CD8-positive, alpha-beta memory T cell (primary cell): ENCODE data around the gene LRRC74B. TPM values are rescaled to one million over a fixed set of nuclear protein-coding genes. Genes with fewer than 3 reads are reported as not detected.
"Not testable (repeated sequence)": the region's sequence is repeated elsewhere in the genome, so short reads cannot be mapped to it uniquely, and the experiment has no call there.

ENCODE experiments used
- CTCF ChIA-PET: fragments of 350-600 bp; sonication (Branson Sonifier 250); formaldehyde crosslinking; loops from one replicate; lab custom pipeline; 2021; ENCODE audit warnings: antibody characterized with exemption; lab: Charles Lee
- POLR2A ChIA-PET: fragments of 350-600 bp; sonication (Branson Sonifier 250); formaldehyde crosslinking; loops from one replicate; lab custom pipeline; 2021; ENCODE audit warnings: antibody characterized with exemption; lab: Charles Lee
- DNase-seq, 5 donors: peaks; one replicate each; pipeline versions ENCODE4 v3.0.0 to v3.0.0-alpha.2; 2020 to 2022; ENCODE audit warnings: mixed read lengths in 1 of 5
- H3K27ac ChIP-seq: one replicate; pipeline ENCODE4 v1.7.0; 2013; ENCODE audit warnings: low read depth, mild to moderate bottlenecking, low read length, moderate library complexity
- H3K27me3 ChIP-seq: 2 replicates; pipeline ENCODE4 v1.7.0; 2013; ENCODE audit warnings: low read length, mild to moderate bottlenecking; ENCODE audit not compliant: insufficient read depth, poor library complexity, severe bottlenecking
- H3K36me3 ChIP-seq: 2 replicates; pipeline ENCODE4 v1.7.0; 2013; ENCODE audit warnings: mild to moderate bottlenecking, low read length, moderate library complexity; ENCODE audit not compliant: insufficient read depth
- H3K4me1 ChIP-seq: 2 replicates; pipeline ENCODE4 v1.7.0; 2013; ENCODE audit warnings: mild to moderate bottlenecking, low read length, moderate library complexity; ENCODE audit not compliant: insufficient read depth
- H3K4me3 ChIP-seq: 2 replicates; pipeline ENCODE4 v1.7.0; 2013; ENCODE audit warnings: mild to moderate bottlenecking, low read length
- H3K9me3 ChIP-seq: 2 replicates; pipeline ENCODE4 v1.7.0; 2013; ENCODE audit warnings: mild to moderate bottlenecking, low read length
- H3K27ac Mint-ChIP-seq, 8 donors: one replicate each; pipeline ENCODE4 v1.8.0; 2020 to 2021; ENCODE audit warnings: mixed read lengths in 8 of 8, mild to moderate bottlenecking in 6 of 8, inconsistent platforms in 3 of 8, moderate library complexity in 3 of 8
- H3K27me3 Mint-ChIP-seq, 2 donors: one replicate each; pipeline ENCODE4 v1.8.0; 2020 to 2021; ENCODE audit warnings: mixed read lengths in 2 of 2, mild to moderate bottlenecking in 1 of 2, moderate library complexity in 1 of 2
- H3K36me3 Mint-ChIP-seq, 3 donors: one replicate each; pipeline ENCODE4 v1.8.0; 2020 to 2021; ENCODE audit warnings: mixed read lengths in 3 of 3, inconsistent platforms in 1 of 3, mild to moderate bottlenecking in 1 of 3
- H3K4me1 Mint-ChIP-seq, 3 donors: one replicate each; pipeline ENCODE4 v1.8.0; 2020 to 2021; ENCODE audit warnings: mixed read lengths in 3 of 3, inconsistent platforms in 1 of 3, mild to moderate bottlenecking in 1 of 3
- H3K4me3 Mint-ChIP-seq, 7 donors: one replicate each; pipeline ENCODE4 v1.8.0; 2020 to 2021; ENCODE audit warnings: mixed read lengths in 7 of 7, mild to moderate bottlenecking in 6 of 7, moderate library complexity in 4 of 7, inconsistent platforms in 2 of 7
- H3K9me3 Mint-ChIP-seq, 5 donors: one replicate each; pipeline ENCODE4 v1.8.0; 2020 to 2022; ENCODE audit warnings: mixed read lengths in 5 of 5, mild to moderate bottlenecking in 3 of 5, moderate library complexity in 2 of 5, inconsistent platforms in 1 of 5
- polyA plus RNA-seq: library from polyadenylated mRNA; unstranded; fragments of 300-500 nt; fragmentation: Illumina TruSeq; gene quantifications from one replicate; pipeline ENCODE4 v1.2.3, GENCODE V29; 2021
- total RNA-seq, 2 experiments: library from RNA; stranded (reverse); gene quantifications; one replicate each; pipeline ENCODE4 v1.2.3, GENCODE V29; 2021

The LRRC74B gene
- total and polyA plus RNA-seq, 3 experiments from 2014 or later = not detected

GRCh38 chr22:21000207-21000986, 45.3 kb upstream of the LRRC74B start:
- ChIA-PET POLR2A (interaction anchor here (1.0 to 1.4 kb wide), 2 partner anchors 18 to 681 kb away, joined by 3 to 6 read pairs; partner anchors contain the start of genes DGCR6L and LZTR1), CTCF (interaction anchor here (1.1 kb wide), 1 partner anchor 18 kb away, joined by 5 read pairs; the partner anchor contains the start of gene LZTR1)
- H3K27ac ChIP-seq = peak overlapping the region; percentile 99
- Mint-ChIP-seq H3K27me3 (peaks cover 0 to 3% of the 10 kb centered on the region in 2 donors), H3K4me3 (peak overlapping the region; percentile 85 to 97 (median 95)), H3K9me3 (no peaks in the 10 kb centered on the region), H3K27ac (peak overlapping the region; percentile 97 to 100 (median 99)), H3K36me3 (peaks cover 0 to 63% (median 0%) of the 10 kb centered on the region in 3 donors), H3K4me1 (peaks cover 22 to 55% (median 23%) of the 10 kb centered on the region in 3 donors)
- H3K4me3 ChIP-seq = peak overlapping the region; percentile 65
- peaks cover 32% of the 10 kb centered on the region for H3K4me1 ChIP-seq
- H3K27me3 ChIP-seq = no peaks in the 10 kb centered on the region
- no peak for DNase-seq
- peaks cover 22% of the 10 kb centered on the region for H3K36me3 ChIP-seq
- no peaks in the 10 kb centered on the region for H3K9me3 ChIP-seq

GRCh38 chr22:21000987-21001600, 44.7 kb upstream of the LRRC74B start:
- CTCF ChIA-PET = interaction anchor here (1.1 to 1.9 kb wide), 2 partner anchors 14 to 19 kb away, joined by 4 to 5 read pairs; partner anchors contain the start of genes LZTR1 and P2RX6
- Mint-ChIP-seq H3K4me1 (peaks cover 22 to 55% (median 23%) of the 10 kb centered on the region in 3 donors), H3K36me3 (peaks cover 0 to 57% (median 0%) of the 10 kb centered on the region in 3 donors), H3K9me3 (no peaks in the 10 kb centered on the region), H3K4me3 (peak overlapping the region; percentile 85 to 97 (median 95)), H3K27ac (peak overlapping the region; percentile 97 to 100 (median 99)), H3K27me3 (peaks cover 0 to 3% of the 10 kb centered on the region in 2 donors)
- H3K4me1 ChIP-seq = peaks cover 32% of the 10 kb centered on the region
- POLR2A ChIA-PET = interaction anchor here (1.0 to 1.4 kb wide), 2 partner anchors 19 to 682 kb away, joined by 3 to 6 read pairs; partner anchors contain the start of genes DGCR6L and LZTR1
- no peak for DNase-seq
- H3K27ac ChIP-seq = peak overlapping the region; percentile 99
- H3K9me3 ChIP-seq = no peaks in the 10 kb centered on the region
- H3K4me3 ChIP-seq = peak overlapping the region; percentile 65
- no peaks in the 10 kb centered on the region for H3K27me3 ChIP-seq
- H3K36me3 ChIP-seq = peaks cover 22% of the 10 kb centered on the region

GRCh38 chr22:21001601-21002325, 44.0 kb upstream of the LRRC74B start, which contains the start of gene THAP7:
Gene THAP7 (minus strand): TSS chr22:21002118. CDS start chr22:21001911, 207 bp downstream.
- no peaks in the 10 kb centered on the region for H3K27me3 ChIP-seq
- CTCF ChIA-PET = interaction anchor here (1.1 to 1.9 kb wide), 3 partner anchors 13 to 20 kb away, joined by 4 to 5 read pairs (median 5); partner anchors contain the start of genes LZTR1 and P2RX6

GRCh38 chr22:21003782-21004181, 42.0 kb upstream of the LRRC74B start:
- Mint-ChIP-seq H3K9me3 (no peaks in the 10 kb centered on the region), H3K4me3 (peak overlapping the region; percentile 15 to 96 (median 93)), H3K36me3 (peaks cover 0 to 36% (median 0%) of the 10 kb centered on the region in 3 donors), H3K27me3 (peaks cover 0 to 3% of the 10 kb centered on the region in 2 donors), H3K4me1 (peaks cover 22 to 48% (median 24%) of the 10 kb centered on the region in 3 donors), H3K27ac (peak overlapping the region; percentile 43 to 99 (median 68))
- Histone ChIP-seq H3K4me3 (no peak overlapping the region), H3K27me3 (no peaks in the 10 kb centered on the region), H3K27ac (peak overlapping the region; percentile 99), H3K9me3 (no peaks in the 10 kb centered on the region), H3K4me1 (peaks cover 32% of the 10 kb centered on the region), H3K36me3 (peaks cover 20% of the 10 kb centered on the region)
- ChIA-PET POLR2A (interaction anchor here (2.2 kb wide), 1 partner anchor 10 kb away, joined by 12 read pairs; no protein-coding TSS in a partner anchor), CTCF (interaction anchor here (1.1 to 1.5 kb wide), 2 partner anchors 10 to 22 kb away, joined by 3 to 4 read pairs; partner anchors contain the start of gene LZTR1)
- DNase-seq = no peak

More at GRCh38 chr22:21001601-21002325, 44.0 kb upstream of the LRRC74B start, which contains the start of gene THAP7:
- POLR2A ChIA-PET = interaction anchor here (0.6 to 2.2 kb wide), 5 partner anchors 12 to 885 kb away, joined by 3 to 12 read pairs (median 6); partner anchors contain the start of genes LZTR1, P2RX6 and TRMT2A
- Mint-ChIP-seq H3K36me3 (peaks cover 0 to 52% (median 0%) of the 10 kb centered on the region in 3 donors), H3K9me3 (no peaks in the 10 kb centered on the region), H3K4me3 (peak within 1 kb of the TSS; percentile 85 to 97 (median 95)), H3K4me1 (peaks cover 22 to 55% (median 23%) of the 10 kb centered on the region in 3 donors), H3K27ac (peak within 1 kb of the TSS; percentile 97 to 100 (median 99)), H3K27me3 (peaks cover 0 to 3% of the 10 kb centered on the region in 2 donors)
- peaks cover 32% of the 10 kb centered on the region for H3K4me1 ChIP-seq
- peak; percentile 95 to 98 (median 97) for DNase-seq
- H3K4me3 ChIP-seq = peak within 1 kb of the TSS; percentile 65
- H3K9me3 ChIP-seq = no peaks in the 10 kb centered on the region
- H3K36me3 ChIP-seq = peaks cover 22% of the 10 kb centered on the region
- H3K27ac ChIP-seq = peak within 1 kb of the TSS; percentile 99

- peaks cover 9 to 11% (median 10%) of the 10 kb centered on the region in 3 donors for H3K4me1 Mint-ChIP-seq
- H3K27me3 ChIP-seq, DNase-seq, H3K4me3 ChIP-seq, H3K27me3 Mint-ChIP-seq, H3K4me1 ChIP-seq, CTCF ChIA-PET, H3K9me3 ChIP-seq, H3K36me3 Mint-ChIP-seq, H3K9me3 Mint-ChIP-seq, H3K27ac ChIP-seq, H3K36me3 ChIP-seq, POLR2A ChIA-PET: not testable (repeated sequence)
- H3K4me3 Mint-ChIP-seq = peak overlapping the region in 1 of 7 donors; percentile 60
- H3K27ac Mint-ChIP-seq = peak overlapping the region in 2 of 8 donors; percentile 7 to 37
These were observed 36.5 kb upstream of the LRRC74B start for GRCh38 chr22:21009208-21009607.

- CTCF ChIA-PET = no interaction called here
- no peaks in the 10 kb centered on the region for H3K27me3 Mint-ChIP-seq
- H3K27ac ChIP-seq = no peak overlapping the region
- POLR2A ChIA-PET = no interaction called here
- peak in 1 of 5 donors; percentile 26 for DNase-seq
- no peaks in the 10 kb centered on the region for H3K9me3 ChIP-seq
- peak overlapping the region in 2 of 7 donors; percentile 23 to 60 for H3K4me3 Mint-ChIP-seq
- H3K27ac Mint-ChIP-seq = peak overlapping the region in 4 of 8 donors; percentile 7 to 37 (median 17)
- H3K9me3 Mint-ChIP-seq = no peaks in the 10 kb centered on the region
- H3K4me1 ChIP-seq = peaks cover 6% of the 10 kb centered on the region
- no peaks in the 10 kb centered on the region for H3K36me3 Mint-ChIP-seq
- H3K4me1 Mint-ChIP-seq = peaks cover 15 to 17% (median 16%) of the 10 kb centered on the region in 3 donors
- H3K36me3 ChIP-seq = no peaks in the 10 kb centered on the region
- H3K4me3 ChIP-seq = no peak overlapping the region
- H3K27me3 ChIP-seq = no peaks in the 10 kb centered on the region
These were observed 35.9 kb upstream of the LRRC74B start for GRCh38 chr22:21009638-21010425.
